Stimulated activated CD4-positive, alpha-beta T cell treated with anti-CD3 and anti-CD28 coated beads, Interleukin-4, amount 100 ng/mL, for 4 hours (primary cell): ENCODE measurements around the gene FLCN.

Experiments used
- DNase-seq, 2 experiments: peaks; one replicate each; pipeline ENCODE4 v3.0.0-alpha.2; 2020

Gene FLCN

GRCh38 chr17:17164156-17164555, 72.8 kb downstream of the FLCN start:
- DNase-seq: no peak
